GM20000 (cell line): ENCODE data around the gene ADAMTS16.

Experiments used
- DNase-seq: peaks from one replicate; pipeline ENCODE4 v3.0.0; 2012; ENCODE audit warnings: low spot score
- CTCF ChIP-seq: IDR thresholded peaks from 2 replicates; pipeline ENCODE4 v1.5.1; 2012; ENCODE audit warnings: mild to moderate bottlenecking, control low read depth; ENCODE audit errors: extremely low read depth, missing control alignments

ADAMTS16 gene

GRCh38 chr5:5285906-5286305, 145.8 kb downstream of the ADAMTS16 start:
- DNase-seq: no peak
- TF ChIP-seq CTCF: no peak

GRCh38 chr5:5287419-5287818, 147.3 kb downstream of the ADAMTS16 start:
- no peak for DNase-seq
- no peak for TF ChIP-seq CTCF

GRCh38 chr5:5288201-5288600, 148.1 kb downstream of the ADAMTS16 start:
- no peak for TF ChIP-seq CTCF
- DNase-seq: no peak

- no peak for DNase-seq
- no peak for TF ChIP-seq CTCF
These were observed 149.4 kb downstream of the ADAMTS16 start for GRCh38 chr5:5289537-5289936.

DNA sequence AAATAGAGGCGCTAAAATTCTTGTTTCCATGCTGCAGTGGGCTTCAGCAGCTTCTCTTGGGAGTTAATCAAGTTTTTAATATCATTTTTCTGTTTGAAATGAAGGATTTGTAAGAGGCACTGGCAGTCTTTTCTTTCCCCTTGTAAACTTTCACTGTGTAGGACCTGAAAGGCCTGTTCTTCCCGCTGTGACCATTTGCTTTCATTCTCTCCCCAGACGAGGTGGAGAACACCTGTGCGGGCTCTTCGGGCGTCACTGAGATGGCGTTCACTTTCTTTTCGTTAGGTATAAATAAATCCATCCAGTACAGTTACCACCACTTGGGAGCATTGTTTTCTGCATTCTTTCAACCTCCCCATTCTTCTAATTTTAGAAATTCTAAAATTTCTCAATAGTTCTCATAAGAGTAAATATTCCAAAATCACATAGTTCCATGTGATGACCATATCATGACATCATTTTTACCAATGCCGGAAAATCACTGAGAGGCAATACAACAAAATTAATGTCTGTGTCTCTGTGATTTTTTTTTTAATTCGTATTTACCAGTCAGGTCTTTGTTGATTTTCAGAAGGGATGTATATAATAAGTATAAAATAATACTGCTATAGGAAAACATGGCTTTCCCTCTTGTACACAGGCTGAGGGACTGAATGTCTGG, 150.7 kb downstream of the ADAMTS16 start:
- no peak for TF ChIP-seq CTCF

DNA sequence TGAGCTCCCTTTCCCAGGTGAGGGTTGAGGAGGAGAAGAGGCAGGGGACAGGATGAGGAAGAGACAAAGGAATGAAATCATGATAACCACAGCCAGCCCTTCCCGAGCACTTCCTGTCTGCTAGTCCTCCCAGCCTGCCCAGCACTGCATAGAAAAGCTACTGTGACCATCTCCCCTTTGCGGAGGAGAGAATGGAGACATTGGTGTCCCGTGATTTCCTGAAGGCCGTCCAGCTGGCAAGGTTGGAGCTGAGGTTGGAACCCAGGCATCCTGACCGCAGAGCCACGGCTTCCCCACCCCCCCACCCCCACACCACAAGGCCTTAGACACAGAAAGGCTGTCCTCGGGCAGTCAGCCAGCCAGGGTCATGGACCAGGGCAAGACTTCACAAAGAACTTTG, 151.2 kb downstream of the ADAMTS16 start:
- no peak for DNase-seq
- TF ChIP-seq CTCF: no peak

More for the DNA sequence above, 150.7 kb downstream of the ADAMTS16 start:
- no peak for DNase-seq

DNA sequence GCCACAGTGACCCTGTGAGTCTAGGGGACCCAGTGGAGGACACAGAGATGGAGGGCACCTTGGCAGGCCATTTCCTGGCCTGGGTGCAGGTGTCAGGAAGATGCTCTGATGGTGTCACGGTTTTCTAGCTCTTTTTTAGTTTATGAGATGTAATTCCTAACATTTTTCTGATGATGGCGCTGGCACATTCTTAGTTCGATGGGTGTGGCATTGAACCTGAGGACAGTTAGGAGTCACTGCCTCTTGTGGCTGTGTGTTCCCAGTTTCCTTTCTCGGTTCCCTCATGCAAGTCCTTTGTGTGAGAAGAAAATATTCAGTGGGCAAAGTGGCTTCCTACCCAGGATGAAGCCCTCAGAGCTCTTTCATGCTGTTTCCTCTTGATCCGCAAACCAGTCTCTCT, 152.9 kb downstream of the ADAMTS16 start:
- DNase-seq: no peak

More for the DNA sequence above, 152.9 kb downstream of the ADAMTS16 start:
- TF ChIP-seq CTCF: no peak
